Astrocyte of the cerebellum (primary cell): ENCODE results near the gene GRPEL2.

Experiments used
- DNase-seq: peaks from one replicate; pipeline ENCODE4 v3.0.0-alpha.2; 2011; ENCODE audit warnings: low read depth
- H3K4me3 ChIP-seq: 2 replicates; pipeline ENCODE4 v1.5.1; 2011; ENCODE audit warnings: mild to moderate bottlenecking, low read depth, low read length, moderate library complexity
- CTCF ChIP-seq: IDR thresholded peaks from 2 replicates; pipeline ENCODE4 v1.5.1; 2012; ENCODE audit warnings: low read length, low read depth, moderate library complexity, mild to moderate bottlenecking; ENCODE audit errors: missing control alignments
- in situ Hi-C: cut with HindIII; loops from 2 replicates; pipeline ENCODE4 v1.10.0; 2017; ENCODE audit warnings: low sequenced_read_pairs

The GRPEL2 gene

GRCh38 chr5:149319174-149319573, 26.1 kb upstream of the GRPEL2 start:
- DNase-seq = no peak
- in situ Hi-C loops = no loop called here
- TF ChIP-seq CTCF = no peak
- no peak overlapping the region for H3K4me3 ChIP-seq

GRCh38 chr5:149320791-149321330, 24.4 kb upstream of the GRPEL2 start:
- DNase-seq = peak; percentile 82
- H3K4me3 ChIP-seq = no peak overlapping the region
- in situ Hi-C loops = loop anchor here (5.0 kb wide), 1 partner anchor 36 kb away; the partner anchor contains the start of gene PCYOX1L
- TF ChIP-seq CTCF = no peak

DNA sequence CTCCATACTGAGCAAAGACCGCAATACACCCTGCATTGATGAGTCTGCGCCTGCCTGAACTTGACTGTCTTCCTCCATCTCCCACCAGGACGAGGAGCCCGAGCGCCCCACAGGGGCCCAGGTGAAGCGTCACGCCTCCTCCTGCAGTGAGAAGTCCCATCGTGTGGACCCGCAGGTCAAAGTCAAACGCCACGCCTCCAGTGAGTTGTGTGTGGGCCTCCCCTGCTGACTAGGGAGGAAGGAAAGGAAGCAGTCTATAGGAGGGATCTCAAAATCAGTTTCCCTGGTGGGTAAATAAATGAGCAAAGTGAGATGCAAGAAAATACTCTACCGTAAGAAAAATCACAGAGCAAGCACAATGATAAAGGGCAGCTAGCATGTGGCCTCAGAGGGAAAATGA, 22.8 kb upstream of the GRPEL2 start:
- H3K4me3 ChIP-seq = no peak overlapping the region
- DNase-seq = no peak
- no peak for TF ChIP-seq CTCF
- in situ Hi-C loops = loop anchor here (5.0 kb wide), 1 partner anchor 35 kb away; the partner anchor contains the start of gene PCYOX1L

DNA sequence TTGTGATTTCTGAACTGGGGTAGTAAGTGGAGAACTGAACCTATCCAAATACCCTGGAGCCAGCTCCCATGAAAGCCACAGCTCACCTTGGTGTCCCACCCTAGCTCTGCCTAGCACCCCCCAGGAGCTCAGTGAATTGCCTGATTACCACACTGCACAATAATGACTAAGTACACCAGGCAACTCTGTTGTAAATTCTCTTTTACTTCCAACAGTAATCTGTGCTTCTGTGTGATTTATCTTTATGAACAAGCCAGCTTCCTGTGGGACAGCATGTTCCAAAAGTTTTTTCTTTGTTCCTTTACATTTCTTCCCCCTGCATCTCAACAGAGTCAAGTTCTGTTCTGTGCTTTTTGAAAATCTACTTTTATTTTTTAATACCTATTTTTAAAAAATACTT, 22.1 kb upstream of the GRPEL2 start:
- no peak for DNase-seq
- H3K4me3 ChIP-seq = no peak overlapping the region
- TF ChIP-seq CTCF = no peak
- in situ Hi-C loops = loop anchor here (5.0 kb wide), 1 partner anchor 34 kb away; the partner anchor contains the start of gene PCYOX1L

- in situ Hi-C loops = loop anchor here (5.0 kb wide), 1 partner anchor 34 kb away; the partner anchor contains the start of gene PCYOX1L
- no peak overlapping the region for H3K4me3 ChIP-seq
- TF ChIP-seq CTCF = no peak
- no peak for DNase-seq
These were observed 21.6 kb upstream of the GRPEL2 start for GRCh38 chr5:149323621-149324205.

- no peak overlapping the region for H3K4me3 ChIP-seq
- DNase-seq = no peak
- no peak for TF ChIP-seq CTCF
- in situ Hi-C loops = loop anchor here (5.0 kb wide), 1 partner anchor 33 kb away; the partner anchor contains the start of gene PCYOX1L
These were observed 20.7 kb upstream of the GRPEL2 start for GRCh38 chr5:149324641-149325040.
